Stimulated activated CD4-positive, alpha-beta T cell treated with anti-CD3 and anti-CD28 coated beads, Interleukin-4, amount 100 ng/mL, for 1 hour (primary cell): ENCODE data around the gene ATRIP.
"Not testable (repeated sequence)": the region's sequence is repeated elsewhere in the genome, so short reads cannot be mapped to it uniquely, and the experiment has no call there.

Source experiments
- DNase-seq: peaks from one replicate; pipeline ENCODE4 v3.0.0-alpha.2; 2020

The ATRIP gene

DNA sequence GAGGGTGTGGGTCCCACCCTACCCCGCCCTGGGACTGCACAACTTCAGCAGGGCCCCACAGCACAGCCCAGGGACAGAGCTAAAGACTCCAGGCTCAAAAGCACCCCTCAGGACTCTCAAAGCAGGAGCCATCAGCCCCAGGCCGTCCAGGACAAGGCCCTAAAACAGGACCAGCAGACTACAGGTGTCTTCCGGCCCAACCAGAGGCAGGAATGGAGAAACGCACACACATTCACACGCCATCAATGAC, 26.1 kb downstream of the ATRIP start:
- no peak for DNase-seq

DNA sequence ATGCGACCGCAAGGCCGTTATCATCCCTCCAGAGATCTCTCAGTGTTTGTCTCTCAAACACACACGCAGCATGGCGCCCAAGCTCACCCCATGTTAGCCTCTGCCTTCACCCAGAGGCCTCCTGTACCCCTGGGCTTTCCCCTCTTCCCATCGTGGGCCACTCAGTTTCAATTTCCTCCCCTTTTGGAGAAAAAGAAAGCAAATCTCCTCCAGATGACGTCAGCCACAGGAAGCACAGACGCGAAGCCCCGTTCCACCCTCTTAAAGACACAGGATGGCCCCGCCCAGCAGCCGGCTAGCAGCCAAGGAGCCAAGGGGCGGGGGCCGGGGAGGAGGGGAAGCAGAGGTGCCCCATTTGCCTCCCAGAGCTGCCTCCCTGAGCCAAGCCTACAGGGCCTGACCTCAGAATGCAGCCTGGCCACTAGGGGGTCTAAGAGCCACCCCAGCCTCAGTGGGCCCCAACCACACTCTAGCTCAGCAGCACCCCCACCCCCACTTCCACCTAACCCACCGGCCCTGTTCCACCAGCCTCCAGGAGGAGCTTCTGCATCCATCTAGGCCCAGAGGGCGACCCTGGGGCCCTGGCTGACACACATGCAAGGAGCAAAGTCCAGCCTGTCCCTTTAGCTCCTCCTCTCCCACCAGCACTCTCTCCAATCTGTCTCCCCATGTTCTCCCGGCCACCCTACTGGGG, 26.5 kb downstream of the ATRIP start:
- DNase-seq = peak; percentile 94

DNA sequence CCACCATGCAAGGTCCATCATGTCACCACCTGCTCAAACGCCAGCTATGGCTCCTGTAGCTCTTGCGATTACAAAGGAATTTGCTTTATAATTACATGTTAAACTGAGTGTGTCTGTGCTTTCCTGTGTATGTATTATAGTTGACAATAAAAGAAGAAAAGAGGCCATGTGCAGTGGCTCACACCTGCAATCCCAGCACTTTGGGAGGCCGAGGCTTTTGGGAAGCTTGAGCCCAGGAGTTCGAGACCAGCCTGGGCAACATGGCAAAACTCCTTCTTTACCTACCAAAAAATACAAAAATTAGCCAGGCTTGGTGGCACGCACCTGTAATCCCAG, 27.0 kb downstream of the ATRIP start:
- DNase-seq = no peak

DNA sequence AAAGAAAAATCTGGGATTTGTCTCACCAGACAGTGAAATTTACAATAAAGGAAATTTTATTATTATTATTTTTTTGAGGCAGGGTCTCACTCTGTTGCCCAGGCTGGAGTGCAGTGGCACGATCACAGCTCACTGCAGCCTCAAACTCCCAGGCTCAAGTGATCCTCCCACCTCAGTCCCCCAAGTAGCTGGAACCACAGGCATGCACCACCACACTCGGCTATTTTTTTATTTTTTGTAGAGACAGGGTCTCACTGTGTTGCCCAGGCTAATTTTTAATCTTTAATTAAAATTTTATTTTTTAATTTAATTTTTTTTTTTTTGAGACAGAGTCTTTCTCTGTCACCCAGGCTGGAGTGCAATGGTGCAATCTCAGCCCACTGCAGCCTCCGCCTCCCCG, 27.5 kb downstream of the ATRIP start:
- not testable (repeated sequence) for DNase-seq

DNA sequence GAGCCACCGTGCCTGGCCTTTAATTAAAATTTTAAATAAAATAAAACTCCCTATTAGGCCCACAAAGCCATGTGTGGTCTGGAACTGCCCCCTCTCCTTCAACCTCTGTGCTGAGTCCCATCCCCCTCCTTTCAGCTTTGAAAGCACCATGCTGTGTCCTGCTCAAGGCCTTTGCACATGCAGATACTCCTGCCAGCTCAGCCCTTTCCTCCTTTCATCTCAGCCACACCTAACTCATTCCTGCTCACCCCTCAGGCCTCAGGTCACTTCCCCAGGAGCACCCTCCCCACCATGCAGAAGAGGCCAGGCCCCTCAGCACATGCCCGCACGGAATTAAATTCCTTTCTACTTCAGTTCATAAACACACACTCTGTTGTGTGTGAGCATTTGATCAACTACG, 28.1 kb downstream of the ATRIP start:
- no peak for DNase-seq

DNA sequence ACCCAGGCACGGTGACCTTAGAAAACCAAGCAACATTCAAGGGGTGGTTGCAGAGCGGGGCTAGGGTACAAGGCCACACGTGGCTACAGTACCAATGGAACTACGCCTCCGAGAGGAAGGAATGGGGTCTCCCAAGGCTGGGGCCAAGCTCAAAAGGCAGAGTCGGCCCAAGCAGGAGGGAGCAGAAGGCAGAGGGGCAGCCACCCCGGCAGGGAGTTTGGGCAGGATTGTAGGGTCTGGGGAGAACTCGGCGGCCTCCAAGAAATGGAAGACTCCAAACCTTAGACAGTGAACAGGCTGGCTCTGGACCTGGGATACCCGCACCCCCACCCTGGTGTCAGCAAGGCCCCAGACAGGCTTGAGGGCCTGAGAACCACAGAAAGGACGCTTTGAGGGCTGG, 28.7 kb downstream of the ATRIP start:
- no peak for DNase-seq

DNA sequence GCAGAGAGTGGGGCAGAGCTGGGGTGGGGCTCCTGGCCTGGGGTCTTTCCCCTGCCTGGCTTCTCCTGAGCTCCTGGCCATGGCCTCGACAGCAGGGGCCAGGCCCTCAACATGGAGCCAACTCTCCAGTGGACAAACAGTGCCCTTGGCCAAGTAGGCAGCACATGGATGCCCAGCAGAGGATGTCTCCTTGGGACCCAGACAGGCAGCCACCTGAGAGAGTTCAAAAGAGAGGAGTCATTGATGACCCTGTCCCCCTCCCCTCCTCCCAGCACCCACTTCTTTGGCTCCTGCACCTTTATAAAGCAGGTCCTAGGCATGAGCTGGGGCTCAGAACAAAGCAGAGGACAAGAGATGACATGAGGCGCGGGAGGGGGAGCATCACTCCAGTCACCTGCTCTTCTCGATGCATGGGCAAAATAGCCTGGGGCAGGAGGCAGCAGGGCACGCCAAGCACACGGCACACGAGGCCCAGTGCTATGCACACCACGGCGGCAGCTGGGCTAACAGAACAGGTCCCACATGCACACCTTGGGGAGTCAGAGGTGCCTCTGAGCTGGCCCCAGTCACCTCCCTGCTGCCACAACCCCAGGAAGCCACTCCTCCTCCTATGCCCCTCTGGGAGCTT, 30.0 kb downstream of the ATRIP start:
- no peak for DNase-seq

DNA sequence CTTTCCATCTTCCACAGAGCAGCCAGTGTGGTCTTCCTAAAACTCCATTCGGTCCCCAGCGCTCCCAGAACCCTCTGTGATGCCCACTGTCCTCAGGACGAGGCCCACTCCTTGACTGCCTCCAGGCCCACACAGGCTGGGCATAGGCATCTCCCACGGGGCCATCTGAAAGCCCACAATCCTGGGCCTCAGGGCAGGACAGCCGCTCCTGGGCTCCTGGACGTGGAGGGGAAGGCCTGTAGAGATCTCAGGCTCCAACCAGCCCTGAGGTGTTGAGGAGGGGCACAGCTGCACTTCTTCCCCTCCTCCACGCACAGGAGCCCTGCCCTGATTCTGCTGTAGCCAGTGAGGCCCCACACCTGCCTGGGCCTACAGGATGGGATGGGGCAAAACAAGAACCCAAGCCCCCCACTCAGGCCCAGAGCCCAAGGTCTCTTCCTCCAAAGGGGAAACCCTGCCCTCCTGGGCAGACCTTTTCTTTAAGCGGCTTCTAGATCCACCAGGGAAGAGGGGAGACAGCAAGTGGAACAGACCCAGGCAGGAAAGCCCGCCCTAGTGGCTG, 31.5 kb downstream of the ATRIP start:
- DNase-seq = no peak

DNA sequence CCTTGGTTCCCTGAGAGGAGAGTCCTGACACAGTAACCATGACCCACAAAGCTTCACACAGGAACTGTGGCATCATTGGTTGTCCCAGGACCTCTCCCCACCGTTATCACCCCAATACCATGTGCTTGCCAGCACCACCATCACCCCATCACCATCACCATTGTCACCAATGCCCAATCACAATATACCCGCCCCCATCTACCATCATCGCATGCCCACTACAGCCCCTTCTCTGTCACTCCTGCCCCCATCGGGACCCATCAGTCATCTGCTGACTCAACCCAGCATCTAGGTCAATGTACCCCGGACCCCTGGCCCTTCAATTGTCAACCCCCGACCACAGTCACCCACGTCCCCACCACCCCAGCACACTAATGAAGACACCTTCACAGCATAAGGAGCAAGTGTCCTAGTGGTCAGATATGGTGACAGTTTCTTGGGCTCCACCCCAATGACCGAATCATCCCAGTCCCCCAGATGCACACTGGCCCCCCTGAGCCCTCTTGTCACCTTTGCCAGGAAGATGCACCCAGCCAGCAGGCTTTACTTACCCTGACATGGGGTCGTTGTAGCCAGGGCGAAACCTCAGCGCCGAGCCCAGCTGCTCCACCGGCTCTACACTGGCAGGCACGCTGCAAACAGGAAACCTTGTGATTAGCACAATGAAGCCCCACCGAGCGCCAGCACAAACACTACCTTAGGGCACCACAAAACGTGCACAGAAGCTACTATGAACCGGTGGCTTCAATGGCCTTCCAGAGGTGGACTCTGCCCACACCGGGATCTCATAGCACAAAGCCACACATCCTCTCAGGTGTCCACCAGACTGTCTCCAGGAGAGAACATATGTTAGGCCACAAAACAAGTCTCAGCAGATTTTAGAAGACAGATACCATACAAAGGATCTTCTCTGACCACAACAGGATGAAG, 32.4 kb downstream of the ATRIP start:
- DNase-seq = peak; percentile 43

DNA sequence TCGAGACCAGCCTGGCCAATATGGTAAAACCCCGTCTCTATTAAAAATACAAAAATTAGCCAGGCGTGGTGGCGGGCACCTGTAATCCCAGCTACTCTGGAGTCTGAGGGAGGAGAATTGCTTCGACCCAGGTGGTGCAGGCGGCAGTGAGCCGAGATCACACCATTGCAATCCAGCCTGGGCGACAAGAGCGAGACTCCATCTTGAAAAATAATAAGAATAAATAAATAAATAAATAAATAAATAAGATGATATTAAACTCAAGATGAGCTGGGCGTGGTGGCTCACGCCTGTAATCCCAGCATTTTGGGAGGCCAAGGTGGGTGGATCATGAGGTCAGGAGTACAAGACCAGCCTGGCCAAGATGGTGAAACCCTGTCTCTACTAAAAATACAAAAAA, 34.4 kb downstream of the ATRIP start:
- DNase-seq = not testable (repeated sequence)

DNA sequence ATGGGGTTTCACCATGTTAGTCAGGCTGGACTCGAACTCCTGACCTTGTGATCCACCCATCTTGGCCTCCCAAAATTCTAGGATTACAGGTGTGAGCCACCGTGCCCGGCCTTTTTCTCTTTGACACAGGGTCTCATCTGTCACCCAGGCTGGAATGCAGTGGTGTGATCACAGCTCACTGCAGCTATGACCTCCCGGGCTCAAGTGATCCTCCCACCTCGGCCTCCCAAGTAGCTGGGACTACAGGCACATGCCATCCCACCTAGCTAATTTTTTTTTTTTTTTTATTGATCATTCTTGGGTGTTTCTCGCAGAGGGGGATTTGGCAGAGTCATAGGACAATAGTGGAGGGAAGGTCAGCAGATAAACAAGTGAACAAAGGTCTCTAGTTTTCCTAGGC, 36.3 kb downstream of the ATRIP start:
- DNase-seq = not testable (repeated sequence)

DNA sequence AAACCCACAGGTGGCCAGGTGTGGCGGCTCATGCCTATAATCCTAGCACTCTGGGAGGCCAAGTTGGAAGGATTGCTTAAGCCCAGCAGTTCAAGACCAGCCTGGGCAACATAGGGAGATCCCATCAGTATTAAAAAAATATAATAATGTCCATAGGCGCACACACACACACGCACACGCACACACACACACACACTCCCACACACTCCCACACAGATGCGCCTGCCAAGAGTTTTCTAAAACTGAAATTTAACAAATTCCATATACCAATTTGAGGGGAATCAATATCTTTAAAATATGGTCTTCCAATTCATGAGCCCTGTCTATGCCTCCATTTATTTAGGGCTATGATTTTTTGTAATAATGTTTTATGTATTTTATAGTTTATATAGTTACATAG, 40.4 kb downstream of the ATRIP start:
- DNase-seq = no peak

DNA sequence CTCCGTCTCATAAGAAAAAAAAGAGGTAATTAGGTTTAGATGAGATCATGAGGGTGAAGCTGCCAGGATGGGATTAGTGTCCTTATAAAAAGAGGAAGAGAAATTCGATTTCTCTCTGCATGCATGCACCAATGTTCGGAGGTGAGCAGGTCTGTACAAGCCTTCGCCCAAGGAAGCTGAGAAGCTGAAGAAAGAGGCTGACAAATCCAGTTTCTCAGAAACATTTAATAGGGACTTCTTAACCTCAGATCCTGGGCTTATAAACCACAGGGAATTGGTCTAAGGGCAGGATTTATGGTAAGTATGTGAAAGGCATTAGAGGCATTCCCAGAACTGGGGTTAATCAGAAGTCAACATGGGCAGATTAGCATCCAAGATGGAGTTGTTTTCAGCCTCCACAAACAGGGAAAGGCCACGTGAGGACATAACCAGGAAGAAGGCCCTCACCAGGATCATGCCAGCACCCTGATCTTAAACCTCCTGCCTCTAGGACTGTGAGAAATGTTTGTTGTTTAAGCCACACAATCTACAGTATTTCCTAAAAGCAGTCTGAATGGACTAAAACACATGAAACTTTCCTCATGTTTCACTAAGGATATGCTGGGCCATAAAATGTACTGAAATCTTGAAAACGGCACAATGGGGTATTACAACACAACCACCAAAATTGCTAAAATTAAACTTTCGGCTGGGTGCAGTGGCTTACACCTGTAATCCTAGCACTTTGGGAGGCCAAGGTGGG, 46.1 kb downstream of the ATRIP start:
- DNase-seq = no peak

DNA sequence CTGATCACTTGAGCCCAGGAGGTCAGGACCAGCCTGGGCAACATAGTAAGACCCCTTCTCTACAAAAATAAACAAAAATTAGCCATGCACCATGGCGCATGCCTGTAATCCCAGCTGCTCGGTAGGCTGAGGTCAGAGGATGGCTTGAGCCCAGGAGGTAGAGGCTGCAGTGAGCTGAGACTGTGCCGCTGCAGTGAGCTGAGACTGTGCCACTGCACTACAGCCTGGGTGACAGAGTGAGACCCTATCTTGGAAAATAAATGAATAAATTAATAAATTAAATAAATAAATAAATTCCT, 46.6 kb downstream of the ATRIP start:
- no peak for DNase-seq

DNA sequence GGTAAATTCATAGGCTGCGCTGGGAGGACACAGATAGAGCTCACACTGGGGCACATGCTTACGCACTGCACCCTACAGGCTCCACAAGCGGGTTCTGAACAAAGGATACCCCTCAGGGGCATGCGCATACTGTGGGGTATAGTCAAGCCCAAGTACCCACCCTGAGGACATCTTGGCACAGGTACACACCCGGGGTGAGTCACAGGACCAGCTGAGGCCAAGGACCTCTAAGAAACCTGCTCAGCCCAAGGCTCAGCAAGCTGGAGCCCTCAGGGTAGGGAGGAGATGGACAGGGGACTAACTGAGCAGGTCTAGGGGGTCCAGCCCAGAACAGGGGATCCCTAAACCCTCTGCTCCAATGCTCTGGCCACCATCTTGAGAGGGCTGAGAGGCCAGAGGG, 54.1 kb downstream of the ATRIP start:
- no peak for DNase-seq

DNA sequence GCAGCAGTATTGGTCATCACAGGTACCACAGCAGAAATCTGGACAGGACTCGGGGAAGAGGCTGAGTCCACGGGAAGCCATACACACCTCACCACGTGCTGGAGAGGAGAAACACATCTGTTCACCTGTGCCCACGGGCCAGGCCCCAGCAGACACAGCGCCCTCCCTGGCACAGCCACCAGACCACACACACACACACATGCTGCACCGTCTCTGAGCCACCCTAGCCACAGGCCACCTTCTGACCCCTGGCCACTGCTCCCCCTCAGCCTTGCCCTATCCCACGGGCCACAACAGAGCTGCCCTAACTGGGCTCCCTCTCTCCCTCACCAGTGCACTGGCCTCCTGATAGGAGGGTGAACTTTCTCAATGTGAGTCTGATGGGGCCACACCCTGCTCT, 54.7 kb downstream of the ATRIP start:
- DNase-seq = no peak

DNA sequence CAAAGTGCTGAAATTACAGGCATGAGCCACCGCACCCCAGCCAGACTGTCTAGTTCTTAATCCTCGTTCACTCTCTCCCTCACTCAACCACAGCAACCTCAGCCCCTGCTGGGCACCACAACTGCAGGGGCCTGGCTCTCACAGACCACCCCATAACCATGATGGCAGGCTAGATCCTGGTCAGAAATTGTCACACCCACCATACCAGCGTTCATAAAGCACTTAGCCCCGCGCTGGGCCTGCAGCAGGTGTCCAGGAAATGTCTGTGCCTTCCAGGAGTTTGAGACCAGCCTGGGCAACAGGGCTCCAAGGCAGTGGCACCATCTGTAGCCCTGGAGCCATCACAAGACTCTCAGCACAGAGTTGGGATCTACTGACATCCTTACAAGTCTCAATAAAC, 55.6 kb downstream of the ATRIP start:
- no peak for DNase-seq

DNA sequence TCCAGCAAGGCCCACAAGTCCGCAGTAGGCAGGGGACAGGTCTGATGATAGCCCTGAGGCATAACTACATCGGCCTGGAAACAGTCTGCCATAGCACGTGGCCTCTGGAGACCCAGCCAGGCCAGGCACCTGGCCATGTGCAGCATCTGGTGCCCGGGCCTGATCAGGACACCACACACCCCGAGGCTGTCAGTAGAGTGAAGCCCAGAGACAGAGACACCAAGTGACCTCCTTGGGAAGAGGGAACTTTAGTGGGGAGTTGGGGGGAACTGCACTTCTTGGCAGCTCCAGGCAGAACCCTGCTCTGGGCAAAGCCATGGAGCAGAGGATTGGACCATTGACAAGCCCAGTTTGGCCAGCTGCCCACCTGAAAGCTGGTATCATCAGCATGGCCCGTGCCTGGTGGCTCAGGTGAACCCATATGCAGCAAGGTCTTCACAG, 56.2 kb downstream of the ATRIP start:
- no peak for DNase-seq

DNA sequence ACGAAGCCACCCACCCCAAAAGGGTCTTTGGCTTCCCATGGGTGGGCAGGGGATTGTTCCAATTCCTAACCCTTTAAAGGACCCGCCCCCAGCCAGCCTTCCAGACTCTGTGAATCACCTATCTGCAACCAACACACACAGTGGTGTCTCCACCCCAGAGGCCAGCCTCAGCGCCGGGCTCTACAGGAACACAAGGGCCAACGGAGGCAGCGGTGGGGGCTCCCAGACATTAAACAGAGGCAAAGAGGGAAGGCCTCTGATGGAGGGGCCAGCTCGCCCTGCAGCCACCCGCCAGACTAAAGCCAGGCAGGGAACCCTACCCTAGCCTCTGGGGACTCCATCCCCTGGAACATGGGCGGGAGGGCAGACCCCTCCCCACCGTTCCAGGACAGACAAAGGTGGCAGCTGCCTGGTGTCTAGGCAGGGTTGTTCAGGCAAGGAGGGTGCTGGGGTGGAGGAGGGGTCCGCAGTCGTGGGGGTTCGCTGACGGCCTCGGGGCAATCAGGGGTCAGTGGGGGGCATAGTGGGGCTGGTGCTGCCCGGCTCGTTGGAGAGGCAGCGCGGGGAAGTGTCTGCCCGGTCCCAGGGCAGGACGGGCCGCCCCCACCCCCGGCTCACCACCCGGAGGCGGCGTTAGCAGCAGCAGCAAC, 57.0 kb downstream of the ATRIP start:
- no peak for DNase-seq

DNA sequence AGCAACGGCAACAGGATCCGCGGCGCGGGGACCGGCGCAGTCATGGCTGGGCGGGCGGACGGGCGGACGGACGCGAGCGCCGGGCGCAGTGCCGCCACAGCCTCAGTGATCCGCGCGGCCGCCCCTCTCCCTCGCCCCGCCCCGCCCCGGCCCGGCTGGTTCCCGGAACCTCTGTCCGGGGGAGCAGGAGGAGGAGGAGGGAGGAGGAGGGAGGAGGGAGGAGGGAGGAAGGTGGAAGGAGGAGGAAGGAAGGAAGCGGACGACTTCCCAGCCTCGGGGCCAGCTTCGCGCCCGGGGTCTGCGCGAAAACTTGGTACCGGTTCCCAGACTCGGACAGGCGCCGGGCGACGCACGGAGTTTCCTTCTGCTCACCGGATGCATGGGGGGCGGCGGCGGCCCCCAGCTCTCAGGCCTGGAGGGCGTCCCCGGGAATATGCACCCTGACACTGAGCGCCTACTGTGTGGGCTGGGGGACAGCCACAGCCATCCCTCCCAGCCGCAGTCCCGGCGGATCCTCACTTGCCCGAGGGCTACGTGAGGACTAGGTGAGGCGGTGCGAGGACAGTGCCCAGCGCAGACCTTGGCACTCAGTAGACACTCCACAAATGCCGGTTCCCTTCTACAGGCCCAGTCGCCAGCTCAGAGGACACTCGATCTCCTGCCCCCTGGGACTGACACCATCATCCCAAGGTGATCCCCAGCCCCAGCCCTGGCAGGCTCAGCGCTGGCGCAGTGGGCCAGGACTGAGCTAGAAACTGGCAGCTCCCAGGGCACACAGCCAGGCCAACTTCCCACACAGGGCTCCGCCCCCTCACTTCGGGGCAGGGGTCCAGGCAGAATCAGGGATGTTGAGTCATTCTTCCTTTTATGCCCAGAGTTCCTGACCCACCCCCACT, 57.8 kb downstream of the ATRIP start, which contains the start of gene SHISA5:
Gene SHISA5 (minus strand): TSS at position 124 of the 896 bp plus-strand sequence. CDS start 80 bp downstream, at position 44.
- DNase-seq = peak; percentile 63

DNA sequence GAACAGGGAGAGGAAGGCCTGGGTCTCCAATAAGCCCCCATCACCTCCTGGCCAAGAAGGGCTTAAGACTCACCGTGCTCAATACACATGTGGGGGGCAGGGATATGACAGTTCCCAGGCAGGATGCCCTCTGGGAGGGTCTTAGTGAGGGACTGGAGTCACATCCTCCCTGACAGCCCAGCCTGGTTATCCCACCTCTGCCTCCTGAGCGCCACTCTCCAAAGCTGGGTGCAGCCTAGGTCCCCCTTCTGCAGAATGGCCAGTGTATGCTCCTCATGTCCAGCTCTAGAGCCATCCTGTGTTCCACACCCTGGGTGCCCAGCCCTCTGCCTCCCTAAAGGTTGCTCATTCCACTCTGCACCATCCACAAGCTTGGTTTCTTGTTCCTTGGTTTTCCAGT, 58.6 kb downstream of the ATRIP start:
- DNase-seq = no peak
